IgD-negative memory B cell (primary cell): ENCODE results near the gene ISLR2. TPM values are rescaled to one million over a fixed set of nuclear protein-coding genes. Genes with fewer than 3 reads are reported as not detected.

ENCODE experiments used
- H3K27ac Mint-ChIP-seq, 3 donors: one replicate each; pipeline ENCODE4 v1.8.0; 2020 to 2022; ENCODE audit warnings: mild to moderate bottlenecking in 3 of 3, mixed read lengths in 3 of 3, moderate library complexity in 1 of 3
- H3K27me3 Mint-ChIP-seq: one replicate; pipeline ENCODE4 v1.8.0; 2021; ENCODE audit warnings: mixed read lengths
- H3K36me3 Mint-ChIP-seq: one replicate; pipeline ENCODE4 v1.8.0; 2020; ENCODE audit warnings: mild to moderate bottlenecking, mixed read lengths
- H3K4me1 Mint-ChIP-seq, 3 donors: one replicate each; pipeline ENCODE4 v1.8.0; 2020 to 2022; ENCODE audit warnings: mixed read lengths in 3 of 3, mild to moderate bottlenecking in 1 of 3
- H3K4me3 Mint-ChIP-seq, 4 donors: one replicate each; pipeline ENCODE4 v1.8.0; 2020 to 2022; ENCODE audit warnings: mild to moderate bottlenecking in 4 of 4, mixed read lengths in 4 of 4, moderate library complexity in 3 of 4
- H3K9me3 Mint-ChIP-seq, 3 donors: one replicate each; pipeline ENCODE4 v1.8.0; 2020 to 2021; ENCODE audit warnings: mixed read lengths in 3 of 3, mild to moderate bottlenecking in 1 of 3
- polyA plus RNA-seq: library from polyadenylated mRNA; unstranded; fragments of 300-500 nt; fragmentation: Illumina TruSeq; gene quantifications from one replicate; pipeline ENCODE4 v1.2.3, GENCODE V29; 2021

Gene ISLR2
- polyA plus RNA-seq, 1 donor from 2014 or later, result not detected

DNA sequence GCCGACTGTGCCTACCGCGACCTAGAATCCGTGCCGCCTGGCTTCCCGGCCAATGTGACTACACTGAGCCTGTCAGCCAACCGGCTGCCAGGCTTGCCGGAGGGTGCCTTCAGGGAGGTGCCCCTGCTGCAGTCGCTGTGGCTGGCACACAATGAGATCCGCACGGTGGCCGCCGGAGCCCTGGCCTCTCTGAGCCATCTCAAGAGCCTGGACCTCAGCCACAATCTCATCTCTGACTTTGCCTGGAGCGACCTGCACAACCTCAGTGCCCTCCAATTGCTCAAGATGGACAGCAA, 44.5 kb downstream of the ISLR2 start:
- no peaks in the 10 kb centered on the region for H3K36me3 Mint-ChIP-seq
- no peak overlapping the region for H3K4me3 Mint-ChIP-seq
- no peaks in the 10 kb centered on the region for H3K9me3 Mint-ChIP-seq
- H3K27ac Mint-ChIP-seq, result no peak overlapping the region
- no peaks in the 10 kb centered on the region for H3K27me3 Mint-ChIP-seq
- peaks cover 0 to 2% (median 0%) of the 10 kb centered on the region in 3 donors for H3K4me1 Mint-ChIP-seq

DNA sequence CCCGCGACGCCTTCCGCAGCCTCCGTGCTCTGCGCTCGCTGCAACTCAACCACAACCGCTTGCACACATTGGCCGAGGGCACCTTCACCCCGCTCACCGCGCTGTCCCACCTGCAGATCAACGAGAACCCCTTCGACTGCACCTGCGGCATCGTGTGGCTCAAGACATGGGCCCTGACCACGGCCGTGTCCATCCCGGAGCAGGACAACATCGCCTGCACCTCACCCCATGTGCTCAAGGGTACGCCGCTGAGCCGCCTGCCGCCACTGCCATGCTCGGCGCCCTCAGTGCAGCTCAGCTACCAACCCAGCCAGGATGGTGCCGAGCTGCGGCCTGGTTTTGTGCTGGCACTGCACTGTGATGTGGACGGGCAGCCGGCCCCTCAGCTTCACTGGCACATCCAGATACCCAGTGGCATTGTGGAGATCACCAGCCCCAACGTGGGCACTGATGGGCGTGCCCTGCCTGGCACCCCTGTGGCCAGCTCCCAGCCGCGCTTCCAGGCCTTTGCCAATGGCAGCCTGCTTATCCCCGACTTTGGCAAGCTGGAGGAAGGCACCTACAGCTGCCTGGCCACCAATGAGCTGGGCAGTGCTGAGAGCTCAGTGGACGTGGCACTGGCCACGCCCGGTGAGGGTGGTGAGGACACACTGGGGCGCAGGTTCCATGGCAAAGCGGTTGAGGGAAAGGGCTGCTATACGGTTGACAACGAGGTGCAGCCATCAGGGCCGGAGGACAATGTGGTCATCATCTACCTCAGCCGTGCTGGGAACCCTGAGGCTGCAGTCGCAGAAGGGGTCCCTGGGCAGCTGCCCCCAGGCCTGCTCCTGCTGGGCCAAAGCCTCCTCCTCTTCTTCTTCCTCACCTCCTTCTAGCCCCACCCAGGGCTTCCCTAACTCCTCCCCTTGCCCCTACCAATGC, 45.1 kb downstream of the ISLR2 start:
- Mint-ChIP-seq H3K36me3 (no peaks in the 10 kb centered on the region), H3K27ac (no peak overlapping the region), H3K4me3 (no peak overlapping the region), H3K4me1 (peaks cover 0 to 2% (median 0%) of the 10 kb centered on the region in 3 donors), H3K27me3 (no peaks in the 10 kb centered on the region), H3K9me3 (no peaks in the 10 kb centered on the region)

DNA sequence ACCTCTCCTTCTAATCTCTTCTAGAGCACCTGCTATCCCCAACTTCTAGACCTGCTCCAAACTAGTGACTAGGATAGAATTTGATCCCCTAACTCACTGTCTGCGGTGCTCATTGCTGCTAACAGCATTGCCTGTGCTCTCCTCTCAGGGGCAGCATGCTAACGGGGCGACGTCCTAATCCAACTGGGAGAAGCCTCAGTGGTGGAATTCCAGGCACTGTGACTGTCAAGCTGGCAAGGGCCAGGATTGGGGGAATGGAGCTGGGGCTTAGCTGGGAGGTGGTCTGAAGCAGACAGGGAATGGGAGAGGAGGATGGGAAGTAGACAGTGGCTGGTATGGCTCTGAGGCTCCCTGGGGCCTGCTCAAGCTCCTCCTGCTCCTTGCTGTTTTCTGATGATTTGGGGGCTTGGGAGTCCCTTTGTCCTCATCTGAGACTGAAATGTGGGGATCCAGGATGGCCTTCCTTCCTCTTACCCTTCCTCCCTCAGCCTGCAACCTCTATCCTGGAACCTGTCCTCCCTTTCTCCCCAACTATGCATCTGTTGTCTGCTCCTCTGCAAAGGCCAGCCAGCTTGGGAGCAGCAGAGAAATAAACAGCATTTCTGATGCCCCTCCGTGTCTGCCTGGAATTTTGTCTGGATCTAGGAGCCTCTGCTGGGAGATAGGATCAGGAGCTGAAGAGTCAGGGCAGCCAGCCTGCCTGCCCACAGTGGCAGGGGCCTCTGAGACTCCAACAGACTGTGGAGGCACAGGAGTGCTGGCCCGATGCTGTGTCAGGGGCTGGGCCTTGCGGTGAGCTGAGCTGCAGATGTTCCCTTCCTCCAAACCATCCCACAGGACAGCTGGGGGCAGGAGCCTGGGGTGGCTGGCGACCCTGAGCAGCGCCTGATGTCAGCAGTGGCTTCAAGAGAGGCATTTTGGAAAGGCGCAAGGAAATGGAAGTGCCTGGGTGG, 46.2 kb downstream of the ISLR2 start:
- Mint-ChIP-seq H3K27ac (peak overlapping the region in 1 of 3 donors; percentile 51), H3K4me3 (no peak overlapping the region), H3K9me3 (no peaks in the 10 kb centered on the region)

DNA sequence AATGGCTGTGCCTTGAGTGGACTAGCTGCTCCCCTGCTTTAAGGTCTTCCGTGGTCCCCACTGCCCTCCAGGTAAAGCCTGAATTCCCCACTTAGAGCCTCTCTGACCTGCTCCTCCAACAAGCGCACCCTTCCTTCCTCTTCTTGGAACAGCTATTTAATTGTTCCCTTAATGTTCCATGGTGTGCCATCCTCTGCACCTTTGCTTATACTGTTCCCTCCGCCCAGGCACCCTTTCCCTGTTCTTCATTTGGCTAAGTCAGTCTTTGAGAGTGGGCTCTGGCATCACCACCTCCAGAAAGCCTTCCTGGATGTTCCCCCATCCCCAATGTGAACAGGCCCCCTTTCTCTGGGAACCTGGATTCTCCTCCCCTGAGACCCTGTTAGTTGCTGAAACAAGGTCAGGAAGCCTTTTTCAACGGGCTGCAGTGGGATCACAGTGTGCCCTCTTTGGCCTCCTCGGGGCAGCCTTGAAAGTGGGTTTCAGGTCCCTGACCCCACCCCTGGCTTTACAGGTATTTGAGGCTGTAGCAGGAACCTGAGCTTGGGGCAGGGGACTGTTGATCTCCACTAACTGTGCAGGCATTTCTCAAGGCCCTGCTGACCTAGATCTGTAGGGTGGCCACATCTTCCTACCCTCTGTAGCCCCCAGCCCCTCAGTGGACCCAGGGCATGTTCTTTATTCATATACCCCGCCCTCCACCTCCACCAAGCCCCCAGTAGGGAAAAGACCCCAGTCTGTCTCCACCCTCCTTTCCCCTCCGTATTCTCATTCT, 48.1 kb downstream of the ISLR2 start:
- H3K4me3 Mint-ChIP-seq, result no peak overlapping the region
- no peaks in the 10 kb centered on the region for H3K9me3 Mint-ChIP-seq
- H3K4me1 Mint-ChIP-seq, result peaks cover 0 to 2% (median 0%) of the 10 kb centered on the region in 3 donors
- no peak overlapping the region for H3K27ac Mint-ChIP-seq
- no peaks in the 10 kb centered on the region for H3K36me3 Mint-ChIP-seq
- peaks cover 4% of the 10 kb centered on the region for H3K27me3 Mint-ChIP-seq

More for the DNA sequence above, 46.2 kb downstream of the ISLR2 start:
- Mint-ChIP-seq H3K27me3 (no peaks in the 10 kb centered on the region), H3K36me3 (no peaks in the 10 kb centered on the region), H3K4me1 (peaks cover 0 to 2% (median 0%) of the 10 kb centered on the region in 3 donors)

DNA sequence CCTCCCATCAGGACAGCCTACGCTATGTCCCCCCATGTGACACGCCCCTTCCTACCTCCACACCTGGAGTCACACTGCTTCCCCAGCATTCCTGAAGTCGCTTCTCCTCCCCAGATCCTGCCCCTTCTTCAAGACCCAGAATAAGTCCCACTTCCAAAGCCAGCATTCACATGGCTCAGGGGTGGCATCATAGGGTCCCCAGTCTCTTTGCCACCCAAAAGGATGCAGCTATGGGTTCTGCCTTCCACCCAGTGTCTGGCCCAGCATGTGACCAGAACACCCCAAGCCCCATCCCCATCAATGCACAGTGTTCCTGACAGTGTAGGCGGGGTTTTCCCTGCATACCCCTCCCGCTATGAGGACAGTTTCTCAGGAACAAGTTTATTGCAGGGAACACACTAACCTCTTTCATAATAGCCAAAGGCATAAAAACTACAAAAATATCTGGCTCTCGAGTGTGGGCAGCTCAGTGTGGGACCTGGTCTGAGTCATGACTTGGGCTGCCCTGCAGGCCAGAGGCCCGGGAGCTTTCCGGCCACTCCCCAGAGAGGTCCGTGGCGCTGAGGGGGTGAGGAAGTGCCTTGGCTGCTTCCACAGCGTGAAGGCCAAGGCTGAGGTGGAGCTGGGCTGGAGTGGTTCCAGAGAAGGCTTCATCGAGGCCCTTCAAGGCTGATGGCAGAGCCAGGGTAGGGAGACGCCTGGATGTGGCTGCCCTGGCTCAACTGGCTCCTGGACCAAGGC, 48.9 kb downstream of the ISLR2 start:
- Mint-ChIP-seq H3K36me3 (no peaks in the 10 kb centered on the region), H3K4me1 (peaks cover 0 to 2% (median 0%) of the 10 kb centered on the region in 3 donors), H3K27me3 (peaks cover 4% of the 10 kb centered on the region), H3K27ac (no peak overlapping the region), H3K9me3 (no peaks in the 10 kb centered on the region), H3K4me3 (no peak overlapping the region)

DNA sequence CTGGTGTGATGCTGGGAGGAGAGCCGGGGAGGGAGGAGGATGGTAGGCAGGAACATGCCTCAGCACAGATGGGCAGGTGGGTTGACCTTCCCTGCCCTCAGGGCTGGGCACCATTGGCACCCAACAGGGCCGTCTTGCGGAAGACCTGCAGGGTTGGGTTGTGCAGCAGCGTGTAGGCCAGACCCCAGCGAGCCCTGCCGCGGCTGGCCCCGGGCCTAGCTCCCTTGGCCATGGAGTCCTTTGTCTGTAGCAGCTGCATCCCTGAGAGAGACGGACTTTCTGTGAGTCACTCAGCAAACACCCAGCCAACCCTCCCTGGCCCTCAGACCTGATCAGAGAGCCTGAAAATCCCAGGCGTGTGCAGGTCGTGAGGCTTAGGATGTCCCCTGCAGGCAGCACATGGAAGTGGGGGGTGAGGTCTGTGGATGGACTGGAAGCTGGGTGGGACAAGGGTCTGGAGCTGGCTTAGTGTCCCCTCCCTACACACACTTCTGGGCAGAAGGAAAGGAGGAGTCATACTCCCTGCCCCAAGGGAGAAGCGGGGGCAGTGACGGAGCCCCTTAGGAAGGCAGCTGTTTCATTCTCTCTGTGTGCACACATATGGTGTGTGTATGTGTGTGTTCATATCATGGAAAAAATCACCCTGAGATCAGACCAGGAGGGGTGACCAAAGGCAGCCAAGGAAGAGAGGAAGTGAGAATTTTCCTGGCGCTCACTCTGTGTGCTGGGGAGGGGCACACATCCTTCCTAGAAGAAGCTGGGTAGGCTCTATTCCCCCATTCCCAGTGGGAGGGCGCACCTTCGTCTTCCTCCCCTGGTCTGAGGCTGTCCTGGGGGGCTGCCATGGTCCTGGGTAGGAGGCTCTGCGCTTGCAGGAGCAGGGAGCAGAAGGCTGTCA, 49.8 kb downstream of the ISLR2 start:
- peaks cover 4% of the 10 kb centered on the region for H3K27me3 Mint-ChIP-seq
- peaks cover 2% of the 10 kb centered on the region for H3K36me3 Mint-ChIP-seq
- H3K4me1 Mint-ChIP-seq, result no peaks in the 10 kb centered on the region
- no peak overlapping the region for H3K4me3 Mint-ChIP-seq
- H3K27ac Mint-ChIP-seq, result no peak overlapping the region
- no peaks in the 10 kb centered on the region for H3K9me3 Mint-ChIP-seq

DNA sequence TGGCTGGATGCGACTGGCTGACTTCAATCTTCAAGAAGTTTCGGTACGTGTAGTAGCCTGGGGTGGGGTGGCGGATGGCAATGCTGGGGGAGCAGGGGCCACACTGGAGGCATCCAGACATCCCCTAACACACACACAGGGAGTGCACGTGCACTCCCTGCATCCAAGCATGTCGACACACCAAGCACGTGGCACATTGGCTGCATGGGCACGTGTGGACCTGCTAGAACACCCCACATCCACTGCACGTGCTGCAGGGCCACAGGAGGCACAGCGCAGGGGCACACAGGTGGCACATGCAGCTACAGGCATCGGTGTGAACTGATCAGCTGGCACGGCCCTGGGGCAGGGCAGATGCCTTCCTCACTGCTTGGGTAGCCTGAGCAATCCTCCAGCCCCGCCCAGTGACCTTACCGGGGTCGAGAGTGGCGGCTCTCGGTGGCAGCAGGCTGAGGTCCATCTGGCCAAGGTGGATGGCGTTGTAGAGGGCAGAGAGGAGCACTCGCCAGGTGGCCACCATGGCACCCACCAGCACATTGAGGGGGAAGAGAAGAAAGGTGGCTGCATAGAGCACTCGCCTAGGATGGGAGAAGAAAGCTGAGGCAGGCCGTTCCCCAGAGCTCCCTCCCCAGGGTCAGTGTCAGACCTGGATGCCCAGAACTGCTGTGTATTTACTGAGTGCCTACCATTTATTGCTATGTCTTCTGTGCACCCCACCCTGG, 50.7 kb downstream of the ISLR2 start:
- H3K4me1 Mint-ChIP-seq, result no peaks in the 10 kb centered on the region
- H3K4me3 Mint-ChIP-seq, result no peak overlapping the region
- peaks cover 2% of the 10 kb centered on the region for H3K36me3 Mint-ChIP-seq
- peaks cover 4% of the 10 kb centered on the region for H3K27me3 Mint-ChIP-seq
- H3K27ac Mint-ChIP-seq, result no peak overlapping the region
- H3K9me3 Mint-ChIP-seq, result no peaks in the 10 kb centered on the region

DNA sequence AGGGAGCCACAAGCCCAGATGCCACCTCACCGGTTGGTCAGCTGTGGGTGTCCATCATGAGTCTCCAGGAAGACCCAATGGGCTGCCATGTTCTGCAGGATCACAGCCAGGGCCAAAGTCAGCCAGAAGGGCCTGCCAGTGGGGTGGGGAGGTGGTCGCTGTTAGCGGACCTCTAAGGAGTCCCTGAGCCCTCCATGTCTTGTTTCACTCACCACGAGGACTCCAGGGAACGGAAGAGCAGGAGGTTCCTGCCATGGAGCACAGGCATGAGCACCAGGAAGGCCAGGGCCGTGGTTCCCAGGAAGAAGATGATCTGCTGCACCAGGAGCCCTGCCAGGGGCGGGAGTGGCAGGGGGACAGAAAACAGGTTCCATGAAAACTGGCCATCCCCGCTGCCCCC, 51.7 kb downstream of the ISLR2 start:
- no peaks in the 10 kb centered on the region for H3K9me3 Mint-ChIP-seq
- H3K27ac Mint-ChIP-seq, result no peak overlapping the region
- H3K4me3 Mint-ChIP-seq, result no peak overlapping the region
- H3K4me1 Mint-ChIP-seq, result no peaks in the 10 kb centered on the region
- H3K27me3 Mint-ChIP-seq, result peaks cover 4% of the 10 kb centered on the region
- H3K36me3 Mint-ChIP-seq, result peaks cover 2% of the 10 kb centered on the region

DNA sequence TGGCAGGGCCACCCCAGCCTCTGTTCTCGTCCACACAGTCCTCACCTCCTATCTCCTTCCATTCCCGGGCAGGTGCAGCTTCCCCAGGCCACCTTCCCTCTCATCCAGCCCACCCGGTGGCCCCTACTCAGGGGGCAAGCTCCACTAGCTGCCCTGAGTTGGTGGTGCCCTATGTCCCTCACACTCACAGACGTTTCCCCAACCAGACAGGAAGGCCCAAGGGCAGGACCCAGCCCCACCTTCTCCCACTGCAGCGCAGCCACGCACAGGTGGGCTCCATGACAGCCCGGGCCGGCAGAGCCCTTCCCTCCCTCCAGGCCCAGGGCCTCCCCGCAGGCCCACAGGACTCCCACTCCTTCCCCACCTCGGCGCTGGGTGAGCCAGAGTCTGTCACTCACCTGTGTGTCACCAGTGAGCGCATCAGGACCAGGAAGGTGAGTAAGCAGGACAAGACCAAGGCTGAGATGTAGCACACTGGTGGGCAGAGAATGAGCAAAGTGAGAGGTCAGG, 54.3 kb downstream of the ISLR2 start:
- peaks cover 2% of the 10 kb centered on the region for H3K36me3 Mint-ChIP-seq
- peak overlapping the region in 1 of 3 donors; percentile 43 for H3K27ac Mint-ChIP-seq
- no peak overlapping the region for H3K4me3 Mint-ChIP-seq
- no peaks in the 10 kb centered on the region for H3K9me3 Mint-ChIP-seq
- H3K27me3 Mint-ChIP-seq, result peaks cover 4% of the 10 kb centered on the region
- no peaks in the 10 kb centered on the region for H3K4me1 Mint-ChIP-seq

DNA sequence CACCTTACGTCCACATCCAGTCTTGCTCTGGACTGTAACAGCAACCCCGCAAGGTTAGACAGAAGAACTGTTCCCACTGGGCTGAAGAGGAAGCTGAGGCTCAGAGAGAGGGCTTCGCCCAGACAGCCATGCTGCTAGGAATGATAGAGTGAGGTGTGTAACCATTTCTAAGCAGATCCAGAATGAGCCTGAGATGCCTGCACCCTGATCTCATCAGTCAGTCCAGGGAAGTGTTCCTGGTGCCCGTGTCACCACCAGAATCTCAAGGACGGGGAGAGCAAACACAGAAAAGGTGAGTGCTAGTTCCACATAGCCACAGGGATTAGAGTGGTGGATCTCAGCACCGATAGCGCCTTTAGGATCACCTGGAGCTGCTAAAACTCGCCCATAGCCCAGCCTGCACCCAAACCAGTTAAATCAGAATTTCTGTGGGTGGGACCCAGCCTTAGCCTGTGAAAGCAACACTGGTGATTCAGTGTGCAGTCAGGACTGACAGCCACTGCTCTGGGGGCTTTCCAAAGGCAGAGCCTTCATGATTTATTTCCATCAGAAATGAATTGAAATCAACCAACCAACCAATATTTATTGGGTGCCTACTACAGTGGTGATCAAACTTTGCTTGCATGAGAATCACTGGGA, 55.4 kb downstream of the ISLR2 start:
- no peaks in the 10 kb centered on the region for H3K9me3 Mint-ChIP-seq
- no peak overlapping the region for H3K4me3 Mint-ChIP-seq
- peaks cover 4% of the 10 kb centered on the region for H3K27me3 Mint-ChIP-seq
- no peak overlapping the region for H3K27ac Mint-ChIP-seq
- no peaks in the 10 kb centered on the region for H3K4me1 Mint-ChIP-seq
- H3K36me3 Mint-ChIP-seq, result peaks cover 2% of the 10 kb centered on the region
